ENCODE data around the gene TSEN54. TPM values are rescaled to one million over a fixed set of nuclear protein-coding genes. Genes with fewer than 3 reads are reported as not detected.
"Not testable (repeated sequence)": the region's sequence is repeated elsewhere in the genome, so short reads cannot be mapped to it uniquely, and the experiment has no call there.

TSEN54 gene
- total RNA-seq, 4 donors from 2014 or later = 36.6 to 105 (median 61.2) TPM

DNA sequence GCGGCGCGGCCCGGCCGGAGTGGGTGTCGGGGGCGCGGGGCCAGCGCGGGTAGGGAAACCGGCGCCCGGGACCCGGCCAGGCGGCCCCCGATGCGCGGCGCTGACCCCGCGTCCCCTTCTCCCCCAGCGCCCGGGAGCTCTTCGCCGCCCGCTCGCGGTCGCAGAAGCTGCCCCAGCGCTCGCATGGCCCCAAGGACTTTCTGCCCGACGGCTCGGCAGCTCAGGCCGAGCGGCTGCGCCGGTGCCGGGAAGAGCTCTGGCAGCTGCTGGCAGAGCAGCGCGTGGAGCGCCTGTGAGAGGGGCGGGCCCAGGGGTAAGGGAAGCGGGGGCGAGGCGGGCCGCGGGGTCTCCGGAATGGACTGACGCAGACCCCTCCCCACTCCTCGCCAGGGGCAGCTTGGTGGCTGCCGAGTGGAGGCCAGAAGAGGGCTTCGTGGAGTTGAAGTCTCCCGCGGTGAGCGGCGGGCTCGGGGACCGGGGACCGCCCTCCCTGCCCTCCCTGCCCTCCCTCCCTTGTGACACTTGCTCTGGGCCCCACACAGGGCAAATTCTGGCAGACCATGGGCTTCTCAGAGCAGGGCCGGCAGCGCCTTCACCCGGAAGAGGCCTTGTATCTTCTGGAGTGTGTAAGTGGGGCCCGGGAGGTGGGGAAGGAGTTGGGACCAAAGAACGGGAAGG is 430 bp downstream of the TSEN54 start:
- peak; percentile 41 for DNase-seq
- H3K27me3 ChIP-seq = no peaks in the 10 kb centered on the region
- TF ChIP-seq POLR2AphosphoS5 (IDR thresholded peaks at IDR 0.05) = no peak
- TF ChIP-seq, protein P1, sequence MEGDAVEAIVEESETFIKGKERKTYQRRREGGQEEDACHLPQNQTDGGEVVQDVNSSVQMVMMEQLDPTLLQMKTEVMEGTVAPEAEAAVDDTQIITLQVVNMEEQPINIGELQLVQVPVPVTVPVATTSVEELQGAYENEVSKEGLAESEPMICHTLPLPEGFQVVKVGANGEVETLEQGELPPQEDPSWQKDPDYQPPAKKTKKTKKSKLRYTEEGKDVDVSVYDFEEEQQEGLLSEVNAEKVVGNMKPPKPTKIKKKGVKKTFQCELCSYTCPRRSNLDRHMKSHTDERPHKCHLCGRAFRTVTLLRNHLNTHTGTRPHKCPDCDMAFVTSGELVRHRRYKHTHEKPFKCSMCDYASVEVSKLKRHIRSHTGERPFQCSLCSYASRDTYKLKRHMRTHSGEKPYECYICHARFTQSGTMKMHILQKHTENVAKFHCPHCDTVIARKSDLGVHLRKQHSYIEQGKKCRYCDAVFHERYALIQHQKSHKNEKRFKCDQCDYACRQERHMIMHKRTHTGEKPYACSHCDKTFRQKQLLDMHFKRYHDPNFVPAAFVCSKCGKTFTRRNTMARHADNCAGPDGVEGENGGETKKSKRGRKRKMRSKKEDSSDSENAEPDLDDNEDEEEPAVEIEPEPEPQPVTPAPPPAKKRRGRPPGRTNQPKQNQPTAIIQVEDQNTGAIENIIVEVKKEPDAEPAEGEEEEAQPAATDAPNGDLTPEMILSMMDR (IDR thresholded peaks at IDR 0.05) = no peak
- no peak for TF ChIP-seq EP300 (IDR thresholded peaks at IDR 0.05; ENCODE audit: low read depth)
- no peak for TF ChIP-seq POLR2A (IDR thresholded peaks at IDR 0.05)

DNA sequence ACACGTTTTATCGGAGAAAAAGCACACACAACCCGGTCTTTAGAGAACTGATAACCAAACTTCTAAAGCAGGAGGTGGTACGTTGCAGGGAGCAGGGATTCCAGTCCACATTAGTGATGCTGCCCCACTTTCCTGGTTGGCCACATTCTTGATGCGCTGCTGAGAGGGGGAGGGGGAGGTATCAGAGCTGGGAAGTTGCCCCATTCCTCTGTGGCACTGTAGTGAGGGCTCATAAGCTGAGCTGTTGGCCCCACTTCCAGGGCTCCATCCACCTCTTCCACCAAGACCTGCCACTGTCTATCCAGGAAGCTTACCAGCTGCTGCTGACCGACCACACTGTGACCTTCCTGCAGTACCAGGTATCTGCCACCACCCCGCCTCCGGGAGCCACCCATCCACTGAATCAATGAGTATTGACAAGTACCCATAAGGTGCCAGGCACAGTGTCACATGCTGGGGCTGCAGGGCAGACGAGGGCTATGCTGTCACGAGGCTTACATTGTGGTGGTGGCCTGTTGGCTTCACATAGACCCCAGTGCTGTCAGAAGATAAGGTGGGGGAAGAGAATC is 1.1 kb downstream of the TSEN54 start:
- DNase-seq = peak; percentile 76
- 23% methylated on average over 10 of the region's 10 CpGs; no CpG with 5 or more reads in 1 of the 2 donors for WGBS, 2 donors (ENCODE audit: low coverage in 1 of 2)
- TF ChIP-seq, protein P1 (IDR thresholded peaks at IDR 0.05) = peak; percentile 22 to 74 (median 35)
- peak; percentile 7 for TF ChIP-seq POLR2A (IDR thresholded peaks at IDR 0.05)
- peak in 1 of 3 donors; percentile 26 for TF ChIP-seq POLR2AphosphoS5 (IDR thresholded peaks at IDR 0.05)
- TF ChIP-seq EP300 (IDR thresholded peaks at IDR 0.05; ENCODE audit: low read depth) = no peak
- peaks cover 14 to 45% (median 31%) of the 10 kb centered on the region in 4 donors for H3K4me1 ChIP-seq
- H3K4me3 ChIP-seq = peak overlapping the region; percentile 73 to 98 (median 93)
- in situ Hi-C loops (cut with MboI; ENCODE audit: low pct_ligation_motif_present in 1 of 4, low pct_unique_long_range_greater_than_20kb in 1 of 4, low sequenced_read_pairs in 3 of 4) (loop anchor here in 1 of 4 donors (10.0 kb wide), 1 partner anchor 93 kb away; no protein-coding TSS in a partner anchor), intact Hi-C loops (cut with DNase I; ENCODE audit: low total_unique reads) (no loop called here)
- H3K9me3 ChIP-seq = no peaks in the 10 kb centered on the region
- H3K27ac ChIP-seq = peak overlapping the region; percentile 87 to 93 (median 90)
- H3K27me3 ChIP-seq = no peaks in the 10 kb centered on the region
- H3K36me3 ChIP-seq = peaks cover 0 to 5% (median 0%) of the 10 kb centered on the region in 4 donors

More for the DNA sequence above, 430 bp downstream of the TSEN54 start:
- no peaks in the 10 kb centered on the region for H3K9me3 ChIP-seq
- H3K4me1 ChIP-seq = peaks cover 20 to 51% (median 37%) of the 10 kb centered on the region in 4 donors
- peak overlapping the region; percentile 87 to 93 (median 90) for H3K27ac ChIP-seq
- peak overlapping the region; percentile 73 to 98 (median 93) for H3K4me3 ChIP-seq
- WGBS, 2 donors (ENCODE audit: low coverage in 1 of 2) = 1% methylated on average over 5 of the region's 65 CpGs; no CpG with 5 or more reads in 1 of the 2 donors
- H3K36me3 ChIP-seq = peaks cover 0 to 5% (median 0%) of the 10 kb centered on the region in 4 donors
- in situ Hi-C loops (cut with MboI; ENCODE audit: low pct_ligation_motif_present in 1 of 4, low pct_unique_long_range_greater_than_20kb in 1 of 4, low sequenced_read_pairs in 3 of 4) (loop anchor here in 1 of 4 donors (10.0 kb wide), 1 partner anchor 92 kb away; no protein-coding TSS in a partner anchor), intact Hi-C loops (cut with DNase I; ENCODE audit: low total_unique reads) (no loop called here)

DNA sequence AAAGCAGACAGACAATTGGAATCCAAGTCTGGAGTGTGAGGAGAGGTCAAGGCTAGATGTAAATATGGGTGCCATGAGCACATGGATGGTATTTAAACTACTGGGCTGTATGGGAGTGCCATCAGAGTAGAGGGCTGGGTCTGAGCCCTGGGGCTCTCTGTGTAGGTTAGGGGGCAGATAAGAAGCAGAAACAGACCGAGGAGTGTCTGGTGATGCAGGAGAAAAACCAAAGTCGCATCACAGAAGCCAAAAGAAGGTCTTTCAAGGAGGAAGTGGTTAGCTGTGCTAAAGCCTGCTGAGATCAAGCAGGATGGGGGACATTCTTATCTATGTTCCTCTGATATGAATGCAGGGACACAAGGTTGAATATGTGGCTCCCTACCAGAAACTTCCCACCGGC is 1.9 kb downstream of the TSEN54 start:
- peaks cover 0 to 5% (median 0%) of the 10 kb centered on the region in 4 donors for H3K36me3 ChIP-seq
- 69 to 78% methylated on average over 2 to 3 of the region's 3 CpGs for WGBS, 2 donors (ENCODE audit: low coverage in 1 of 2)
- in situ Hi-C loops (cut with MboI; ENCODE audit: low pct_ligation_motif_present in 1 of 4, low pct_unique_long_range_greater_than_20kb in 1 of 4, low sequenced_read_pairs in 3 of 4) = loop anchor here in 1 of 4 donors (10.0 kb wide), 1 partner anchor 93 kb away; no protein-coding TSS in a partner anchor
- H3K9me3 ChIP-seq = no peaks in the 10 kb centered on the region
- H3K27me3 ChIP-seq = no peaks in the 10 kb centered on the region
- H3K27ac ChIP-seq = peak overlapping the region in 3 of 4 donors; percentile 7 to 93 (median 89)
- H3K4me1 ChIP-seq = peaks cover 9 to 37% (median 26%) of the 10 kb centered on the region in 4 donors
- TF ChIP-seq EP300 (IDR thresholded peaks at IDR 0.05; ENCODE audit: low read depth) (no peak), POLR2AphosphoS5 (IDR thresholded peaks at IDR 0.05) (no peak), POLR2A (IDR thresholded peaks at IDR 0.05) (no peak)
- TF ChIP-seq, protein P1 (IDR thresholded peaks at IDR 0.05) = no peak
- peak; percentile 31 for DNase-seq
- intact Hi-C loops (cut with DNase I; ENCODE audit: low total_unique reads) = no loop called here
- H3K4me3 ChIP-seq = peak overlapping the region in 1 of 4 donors; percentile 96

DNA sequence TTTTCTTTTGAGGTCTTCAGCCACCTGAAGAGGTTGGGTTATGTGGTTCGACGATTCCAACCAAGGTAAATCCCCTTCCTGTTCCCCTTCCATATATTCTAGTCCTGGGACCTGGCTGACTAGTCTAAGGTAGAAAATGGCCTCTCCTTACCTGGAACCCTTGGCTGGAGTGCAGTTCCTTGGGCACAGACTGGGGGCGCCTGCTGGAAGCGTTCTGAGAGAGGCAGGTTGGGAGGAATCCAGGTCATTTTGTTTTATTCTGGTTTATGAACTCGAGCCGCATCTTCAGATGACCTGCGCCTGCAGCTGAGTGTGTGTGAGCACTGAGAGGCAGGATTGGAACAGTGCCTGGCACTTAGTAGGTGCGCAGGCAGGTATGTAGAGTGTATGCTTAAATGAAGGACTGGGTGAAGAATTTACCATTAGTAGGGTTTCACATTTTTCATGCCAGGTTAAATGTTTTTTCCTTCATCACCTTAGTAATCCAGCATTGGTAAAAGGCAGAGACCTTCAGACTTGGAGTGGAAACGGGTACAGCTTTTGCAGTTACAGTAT is 2.7 kb downstream of the TSEN54 start:
- Histone ChIP-seq H3K36me3 (peaks cover 0 to 5% (median 0%) of the 10 kb centered on the region in 4 donors), H3K9me3 (no peaks in the 10 kb centered on the region), H3K4me3 (no peak overlapping the region), H3K27me3 (no peaks in the 10 kb centered on the region), H3K4me1 (peaks cover 9 to 32% (median 20%) of the 10 kb centered on the region in 4 donors), H3K27ac (peak overlapping the region in 2 of 4 donors; percentile 7 to 13)
- no peak for TF ChIP-seq POLR2AphosphoS5 (IDR thresholded peaks at IDR 0.05)
- TF ChIP-seq, protein P1 (IDR thresholded peaks at IDR 0.05) = no peak
- no peak for TF ChIP-seq EP300 (IDR thresholded peaks at IDR 0.05; ENCODE audit: low read depth)
- no peak for TF ChIP-seq POLR2A (IDR thresholded peaks at IDR 0.05)
- no peak for DNase-seq
- intact Hi-C loops (cut with DNase I; ENCODE audit: low total_unique reads) (no loop called here), in situ Hi-C loops (cut with MboI; ENCODE audit: low pct_ligation_motif_present in 1 of 4, low pct_unique_long_range_greater_than_20kb in 1 of 4, low sequenced_read_pairs in 3 of 4) (loop anchor here in 1 of 4 donors (10.0 kb wide), 1 partner anchor 94 kb away; no protein-coding TSS in a partner anchor)
- 86 to 88% methylated on average over 2 to 9 of the region's 9 CpGs for WGBS, 2 donors (ENCODE audit: low coverage in 1 of 2)

DNA sequence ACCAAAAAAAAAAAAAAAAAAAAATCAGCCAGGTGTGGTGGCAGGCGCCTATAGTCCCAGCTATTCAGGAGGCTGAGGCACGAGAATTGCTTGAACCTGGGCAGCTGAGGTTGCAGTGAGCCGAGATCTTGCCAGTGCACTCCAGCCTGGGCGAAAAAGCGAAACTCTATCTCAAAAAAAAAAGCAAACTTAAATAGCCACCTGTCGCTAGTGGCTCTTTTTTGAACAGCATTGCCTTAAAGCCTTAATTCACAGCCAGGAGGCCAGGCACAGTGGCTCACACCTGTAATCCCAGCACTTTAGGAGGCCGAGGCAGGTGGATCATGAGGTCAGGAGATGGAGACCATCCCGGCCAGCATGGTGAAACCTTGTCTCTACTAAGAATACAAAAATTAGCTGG is 4.1 kb downstream of the TSEN54 start:
- in situ Hi-C loops (cut with MboI; ENCODE audit: low pct_ligation_motif_present in 1 of 4, low pct_unique_long_range_greater_than_20kb in 1 of 4, low sequenced_read_pairs in 3 of 4); DNase-seq; H3K27ac ChIP-seq; intact Hi-C loops (cut with DNase I; ENCODE audit: low total_unique reads); H3K4me3 ChIP-seq; H3K27me3 ChIP-seq; H3K36me3 ChIP-seq; H3K9me3 ChIP-seq: not testable (repeated sequence)
- H3K4me1 ChIP-seq = peaks cover 9 to 34% (median 20%) of the 10 kb centered on the region in 4 donors
- 92% methylated on average over 8 of the region's 8 CpGs; no CpG with 5 or more reads in 1 of the 2 donors for WGBS, 2 donors (ENCODE audit: low coverage in 1 of 2)

All from transverse colon (tissue), 4 donors.